Pancreas (tissue), 10 donors: ENCODE data around the gene ZC3H6. TPM values are rescaled to one million over a fixed set of nuclear protein-coding genes. Genes with fewer than 3 reads are reported as not detected.

Experiments used
- ATAC-seq, 4 donors: fragments of 200-7000 bp; cut with Tn5 transposase; one replicate each; pipeline versions ENCODE4 v1.8.0 to v1.9.1; 2020; ENCODE audit warnings: mild to moderate bottlenecking in 4 of 4, moderate library complexity in 4 of 4
- DNase-seq, 6 donors: peaks; one replicate each; pipeline ENCODE4 v3.0.0-alpha.2; 2020
- FAIRE-seq: peaks from 2 replicates; lab custom pipeline; 2012; peaks lifted over from hg19 to GRCh38; lab: Jason Lieb, UNC
- H3K27ac ChIP-seq, 4 donors: fragments of 200-600 bp; sonication (generic); 1 replicate in 3 of 4; 2 replicates in 1 of 4; pipeline versions ENCODE4 v1.5.0 to v1.8.0; 2020
- H3K27me3 ChIP-seq, 4 donors: fragments of 200-600 bp; one replicate each; pipeline ENCODE4 v1.8.0; 2021
- H3K36me3 ChIP-seq, 3 donors: fragments of 200-600 bp; sonication (generic) in 1 of 3; one replicate each; pipeline versions ENCODE4 v1.5.0 to v1.8.0; 2020 to 2021
- H3K4me1 ChIP-seq, 3 donors: fragments of 200-600 bp; one replicate each; pipeline ENCODE4 v1.8.0; 2021
- H3K4me3 ChIP-seq, 4 donors: fragments of 200-600 bp; sonication (generic) in 2 of 4; one replicate each; pipeline versions ENCODE4 v1.5.0 to v1.8.0; 2020 to 2021
- H3K9me3 ChIP-seq, 4 donors: fragments of 200-600 bp; one replicate each; pipeline ENCODE4 v1.8.0; 2021
- CTCF ChIP-seq, 4 donors: fragments of 200-600 bp; sonication (generic) in 3 of 4; IDR thresholded peaks; one replicate each; pipeline versions ENCODE4 v1.5.0 to v1.8.0; 2021; ENCODE audit warnings: antibody characterized with exemption in 4 of 4
- WGBS, 2 donors: extraction: QIAGEN DNeasy Blood & Tissue Kit; methylation state at CpG; one replicate each; pipeline ENCODE4 v1.1.7; 2013; 5-methylcytosine and 5-hydroxymethylcytosine counted together
- intact Hi-C, 3 donors: fragments of 100-400 bp; cut with DNase I; formaldehyde crosslinking; loops; one replicate each; pipeline versions ENCODE4 v1.11.1 to v1.14.2; 2022
- polyA plus RNA-seq, 2 donors: library from polyadenylated mRNA; stranded (reverse); fragments of 200-250 nt; gene quantifications; one replicate each; pipeline ENCODE4 v1.2.3, GENCODE V29; 2013
- total RNA-seq, 6 donors: library from RNA; stranded (reverse); fragmentation: NEBNext Ultra II Directional in 4 of 6; extraction: Animal tissue kit (Norgen Biotek cat#: 25700) in 4 of 6; gene quantifications; one replicate each; pipeline versions ENCODE4 v1.2.1 to v1.2.4, GENCODE V29; 2021 to 2023
- donor health status: healthy with polysubstance abuse.
- donor health status: DM: no; HTN: no; CAD: no; lungs with moderate emphysema.
- donor health status: DM: no; HTN: no; CAD: no.
- donor health status: control.
- donor health status: control.
- donor health status: Bipolar disorder and iron deficiency.
- donor health status: DM: yes; HTN: yes; CAD: no.
- donor health status: DM: no; HTN: no; CAD: no.
- donor health status: DM: no; HTN: no; CAD: no.
- donor health status: DM: yes; HTN: yes; CAD: no.

ZC3H6 gene
- total and polyA plus RNA-seq, 8 donors: 2.0 to 9.3 (median 5.8) TPM

GRCh38 chr2:112301171-112301584, 25.8 kb downstream of the ZC3H6 start:
- FAIRE-seq: no peak
- H3K27me3 ChIP-seq: no peaks in the 10 kb centered on the region
- H3K4me3 ChIP-seq: no peak overlapping the region

GRCh38 chr2:112301973-112302372, 26.6 kb downstream of the ZC3H6 start:
- intact Hi-C loops: no loop called here
- Histone ChIP-seq H3K27ac (peak overlapping the region in 1 of 4 donors; percentile 15), H3K9me3 (no peaks in the 10 kb centered on the region), H3K4me3 (no peak overlapping the region), H3K27me3 (no peaks in the 10 kb centered on the region), H3K4me1 (peaks cover 0 to 11% (median 10%) of the 10 kb centered on the region in 3 donors), H3K36me3 (no peaks in the 10 kb centered on the region)
- ATAC-seq: peak in 3 of 4 donors; percentile 61 to 81 (median 77)
- DNase-seq: no peak
- no peak for TF ChIP-seq CTCF (IDR thresholded peaks at IDR 0.05)
- no peak for FAIRE-seq

More at GRCh38 chr2:112301171-112301584, 25.8 kb downstream of the ZC3H6 start:
- TF ChIP-seq CTCF (IDR thresholded peaks at IDR 0.05): no peak
- ATAC-seq (peak in 2 of 4 donors; percentile 62 to 82), DNase-seq (no peak)
- Histone ChIP-seq H3K36me3 (no peaks in the 10 kb centered on the region), H3K27ac (peak overlapping the region in 1 of 4 donors; percentile 28), H3K9me3 (no peaks in the 10 kb centered on the region), H3K4me1 (peaks cover 0 to 11% (median 10%) of the 10 kb centered on the region in 3 donors)
- intact Hi-C loops: no loop called here

- H3K4me1 ChIP-seq: peaks cover 0 to 11% (median 10%) of the 10 kb centered on the region in 3 donors
- no peaks in the 10 kb centered on the region for H3K9me3 ChIP-seq
- WGBS, 2 donors: 77 to 78% methylated on average over 2 of the region's 2 CpGs
- no peaks in the 10 kb centered on the region for H3K27me3 ChIP-seq
- no peak overlapping the region for H3K27ac ChIP-seq
- TF ChIP-seq CTCF (IDR thresholded peaks at IDR 0.05): no peak
- FAIRE-seq (no peak), ATAC-seq (no peak), DNase-seq (no peak)
- no peaks in the 10 kb centered on the region for H3K36me3 ChIP-seq
- intact Hi-C loops: no loop called here
- no peak overlapping the region for H3K4me3 ChIP-seq
These were observed 29.0 kb downstream of the ZC3H6 start for GRCh38 chr2:112304298-112304941.

- TF ChIP-seq CTCF (IDR thresholded peaks at IDR 0.05): no peak
- H3K4me3 ChIP-seq: no peak overlapping the region
- no peak for ATAC-seq
- H3K4me1 ChIP-seq: peaks cover 0 to 11% (median 10%) of the 10 kb centered on the region in 3 donors
- peaks cover 0 to 1% (median 0%) of the 10 kb centered on the region in 3 donors for H3K36me3 ChIP-seq
- DNase-seq: no peak
- intact Hi-C loops: no loop called here
- H3K27me3 ChIP-seq: no peaks in the 10 kb centered on the region
- WGBS, 2 donors: 97 to 100% methylated on average over 1 of the region's 1 CpG
- H3K9me3 ChIP-seq: no peaks in the 10 kb centered on the region
- no peak for FAIRE-seq
- H3K27ac ChIP-seq: no peak overlapping the region
These were observed 29.7 kb downstream of the ZC3H6 start for GRCh38 chr2:112305132-112305531.

- Histone ChIP-seq H3K36me3 (peaks cover 0 to 4% (median 0%) of the 10 kb centered on the region in 3 donors), H3K27me3 (no peaks in the 10 kb centered on the region), H3K9me3 (no peaks in the 10 kb centered on the region), H3K27ac (no peak overlapping the region), H3K4me1 (peaks cover 0 to 7% (median 6%) of the 10 kb centered on the region in 3 donors), H3K4me3 (no peak overlapping the region)
- no peak for TF ChIP-seq CTCF (IDR thresholded peaks at IDR 0.05)
- no peak for ATAC-seq
- intact Hi-C loops: no loop called here
- no peak for DNase-seq
- no peak for FAIRE-seq
These were observed 35.5 kb downstream of the ZC3H6 start for GRCh38 chr2:112310906-112311305.
